Measurements from ENCODE around the gene PDHX.

The PDHX gene

DNA sequence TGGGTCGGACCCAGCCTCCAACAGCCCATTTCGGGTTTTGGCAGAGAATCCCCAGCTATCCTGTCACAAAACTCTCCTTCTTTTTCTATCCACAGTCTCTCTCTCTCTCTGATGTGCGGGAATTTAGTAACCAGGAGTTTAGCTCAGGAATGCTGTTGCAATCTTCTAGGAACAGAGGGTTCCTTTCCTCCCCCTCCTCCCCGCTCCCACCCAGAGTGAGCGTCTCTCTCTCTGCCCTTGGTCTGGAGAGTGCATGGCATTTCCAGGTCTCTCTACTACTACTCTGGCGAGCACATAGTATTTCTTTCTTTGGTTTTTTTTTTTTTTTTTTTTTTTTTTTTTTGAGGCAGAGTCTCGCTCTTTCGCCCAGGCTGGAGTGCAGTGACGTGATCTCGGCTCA lies 17.9 kb upstream of the PDHX start:
- TF ChIP-seq, protein P1, sequence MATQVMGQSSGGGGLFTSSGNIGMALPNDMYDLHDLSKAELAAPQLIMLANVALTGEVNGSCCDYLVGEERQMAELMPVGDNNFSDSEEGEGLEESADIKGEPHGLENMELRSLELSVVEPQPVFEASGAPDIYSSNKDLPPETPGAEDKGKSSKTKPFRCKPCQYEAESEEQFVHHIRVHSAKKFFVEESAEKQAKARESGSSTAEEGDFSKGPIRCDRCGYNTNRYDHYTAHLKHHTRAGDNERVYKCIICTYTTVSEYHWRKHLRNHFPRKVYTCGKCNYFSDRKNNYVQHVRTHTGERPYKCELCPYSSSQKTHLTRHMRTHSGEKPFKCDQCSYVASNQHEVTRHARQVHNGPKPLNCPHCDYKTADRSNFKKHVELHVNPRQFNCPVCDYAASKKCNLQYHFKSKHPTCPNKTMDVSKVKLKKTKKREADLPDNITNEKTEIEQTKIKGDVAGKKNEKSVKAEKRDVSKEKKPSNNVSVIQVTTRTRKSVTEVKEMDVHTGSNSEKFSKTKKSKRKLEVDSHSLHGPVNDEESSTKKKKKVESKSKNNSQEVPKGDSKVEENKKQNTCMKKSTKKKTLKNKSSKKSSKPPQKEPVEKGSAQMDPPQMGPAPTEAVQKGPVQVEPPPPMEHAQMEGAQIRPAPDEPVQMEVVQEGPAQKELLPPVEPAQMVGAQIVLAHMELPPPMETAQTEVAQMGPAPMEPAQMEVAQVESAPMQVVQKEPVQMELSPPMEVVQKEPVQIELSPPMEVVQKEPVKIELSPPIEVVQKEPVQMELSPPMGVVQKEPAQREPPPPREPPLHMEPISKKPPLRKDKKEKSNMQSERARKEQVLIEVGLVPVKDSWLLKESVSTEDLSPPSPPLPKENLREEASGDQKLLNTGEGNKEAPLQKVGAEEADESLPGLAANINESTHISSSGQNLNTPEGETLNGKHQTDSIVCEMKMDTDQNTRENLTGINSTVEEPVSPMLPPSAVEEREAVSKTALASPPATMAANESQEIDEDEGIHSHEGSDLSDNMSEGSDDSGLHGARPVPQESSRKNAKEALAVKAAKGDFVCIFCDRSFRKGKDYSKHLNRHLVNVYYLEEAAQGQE (IDR thresholded peaks at IDR 0.05; ENCODE audit: insufficient read depth in 1 of 2, low read depth in 2 of 2, low read length in 2 of 2), result no peak
- no peak for TF ChIP-seq POLR2AphosphoS5 (IDR thresholded peaks at IDR 0.05; ENCODE audit: low read depth, low read length)
- no peak for TF ChIP-seq SIN3A (IDR thresholded peaks at IDR 0.05; ENCODE audit: borderline replicate concordance, insufficient read depth, low read length)
- TF ChIP-seq FOXP2 (optimal IDR thresholded peaks at IDR 0.05; ENCODE audit: borderline replicate concordance, extremely low read depth, extremely low read length, insufficient read depth), result no peak

DNA sequence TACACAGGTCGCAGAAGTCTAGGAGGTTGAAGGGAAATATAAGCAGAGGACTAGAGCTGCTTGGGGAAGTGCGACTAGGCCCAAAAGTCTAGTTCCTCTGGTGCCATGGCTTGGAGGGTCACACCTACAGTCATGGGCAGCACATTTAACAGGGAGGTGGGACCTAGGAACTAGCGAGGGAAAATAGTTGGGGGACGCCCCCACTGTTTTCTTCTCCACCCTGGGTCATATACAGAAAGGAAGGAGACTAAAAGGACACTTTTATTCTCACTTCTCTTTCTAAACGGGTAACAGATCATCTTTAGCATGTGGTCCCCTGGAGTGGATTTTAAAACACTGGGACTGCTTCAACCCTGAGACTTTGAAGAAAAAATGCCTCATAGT lies 16.8 kb upstream of the PDHX start:
- no peak for TF ChIP-seq FOXP2 (optimal IDR thresholded peaks at IDR 0.05; ENCODE audit: borderline replicate concordance, extremely low read depth, extremely low read length, insufficient read depth)
- no peak for TF ChIP-seq SIN3A (IDR thresholded peaks at IDR 0.05; ENCODE audit: borderline replicate concordance, insufficient read depth, low read length)

- TF ChIP-seq, protein P1 (IDR thresholded peaks at IDR 0.05; ENCODE audit: insufficient read depth in 1 of 2, low read depth in 2 of 2, low read length in 2 of 2), result no peak
- TF ChIP-seq POLR2AphosphoS5 (IDR thresholded peaks at IDR 0.05; ENCODE audit: low read depth, low read length), result no peak
- TF ChIP-seq FOXP2 (optimal IDR thresholded peaks at IDR 0.05; ENCODE audit: borderline replicate concordance, extremely low read depth, extremely low read length, insufficient read depth), result no peak
- no peak for TF ChIP-seq TAF1 (IDR thresholded peaks at IDR 0.05; ENCODE audit: borderline replicate concordance, insufficient read depth, low read length)
- TF ChIP-seq SIN3A (IDR thresholded peaks at IDR 0.05; ENCODE audit: borderline replicate concordance, insufficient read depth, low read length), result no peak
These were observed 11.9 kb upstream of the PDHX start for GRCh38 chr11:34904421-34904955.

DNA sequence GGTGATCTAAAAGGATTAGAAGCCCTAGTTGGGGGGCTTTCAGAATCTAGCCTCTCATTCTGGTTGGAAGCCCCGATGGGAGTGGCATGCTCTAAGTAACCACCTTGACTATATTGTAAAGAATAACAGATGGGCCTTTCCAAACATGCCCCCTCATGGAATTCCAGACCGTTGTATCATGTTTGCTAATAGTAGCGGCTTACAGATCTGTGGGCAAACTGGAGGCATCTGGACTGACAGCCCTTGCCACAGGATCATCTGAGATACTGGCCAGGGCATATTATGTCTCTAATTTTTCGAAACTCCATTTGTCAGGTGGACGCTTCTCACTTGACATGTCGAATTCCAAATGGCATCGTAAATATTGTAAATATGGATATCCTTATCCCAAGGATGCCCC lies 10.8 kb upstream of the PDHX start:
- TF ChIP-seq FOXP2 (optimal IDR thresholded peaks at IDR 0.05; ENCODE audit: borderline replicate concordance, extremely low read depth, extremely low read length, insufficient read depth) (no peak), TAF1 (IDR thresholded peaks at IDR 0.05; ENCODE audit: borderline replicate concordance, insufficient read depth, low read length) (no peak), POLR2AphosphoS5 (IDR thresholded peaks at IDR 0.05; ENCODE audit: low read depth, low read length) (no peak), SIN3A (IDR thresholded peaks at IDR 0.05; ENCODE audit: borderline replicate concordance, insufficient read depth, low read length) (no peak)
- TF ChIP-seq, protein P1 (IDR thresholded peaks at IDR 0.05; ENCODE audit: insufficient read depth in 1 of 2, low read depth in 2 of 2, low read length in 2 of 2), result no peak

DNA sequence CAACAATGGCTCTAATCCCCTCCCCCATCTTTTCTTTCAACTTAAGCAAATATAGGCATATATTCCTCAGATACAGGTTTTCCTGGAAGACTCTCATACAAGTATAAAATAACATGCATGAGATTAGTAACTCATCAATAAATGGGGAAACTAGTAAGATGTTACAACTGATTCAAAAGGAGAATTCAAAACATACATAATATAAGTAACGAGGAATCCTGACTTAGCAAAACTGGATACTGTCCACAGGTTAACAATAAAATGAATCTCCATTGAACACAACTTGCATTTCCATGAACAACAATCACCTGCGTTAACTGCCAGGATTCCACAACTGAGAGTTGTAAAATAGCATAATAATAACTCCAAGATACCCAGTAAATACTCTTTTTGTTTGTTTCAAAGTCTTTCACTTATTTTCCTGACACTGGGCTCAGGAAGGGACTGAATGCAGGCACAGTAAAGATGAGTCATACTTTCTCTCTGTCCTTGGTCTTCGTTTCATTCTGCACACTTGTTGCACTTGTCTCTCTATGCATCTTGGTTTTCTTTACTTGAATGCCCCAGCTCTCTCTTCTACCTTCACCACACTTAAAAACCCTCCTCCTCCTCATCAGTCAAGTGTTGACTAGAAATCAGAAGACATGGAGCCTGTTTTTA lies 8.4 kb upstream of the PDHX start:
- TF ChIP-seq, protein P1 (IDR thresholded peaks at IDR 0.05; ENCODE audit: insufficient read depth in 1 of 2, low read depth in 2 of 2, low read length in 2 of 2), result no peak
- TF ChIP-seq TAF1 (IDR thresholded peaks at IDR 0.05; ENCODE audit: borderline replicate concordance, insufficient read depth, low read length), result no peak
- no peak for TF ChIP-seq POLR2AphosphoS5 (IDR thresholded peaks at IDR 0.05; ENCODE audit: low read depth, low read length)
- no peak for TF ChIP-seq SIN3A (IDR thresholded peaks at IDR 0.05; ENCODE audit: borderline replicate concordance, insufficient read depth, low read length)
- TF ChIP-seq FOXP2 (optimal IDR thresholded peaks at IDR 0.05; ENCODE audit: borderline replicate concordance, extremely low read depth, extremely low read length, insufficient read depth), result no peak
